ENCODE measurements around the gene ALOXE3. TPM values are rescaled to one million over a fixed set of nuclear protein-coding genes. Genes with fewer than 3 reads are reported as not detected.

ALOXE3 gene
- total and polyA plus RNA-seq, 2 experiments from 2014 or later, result 0.10 TPM; not detected in 1

DNA sequence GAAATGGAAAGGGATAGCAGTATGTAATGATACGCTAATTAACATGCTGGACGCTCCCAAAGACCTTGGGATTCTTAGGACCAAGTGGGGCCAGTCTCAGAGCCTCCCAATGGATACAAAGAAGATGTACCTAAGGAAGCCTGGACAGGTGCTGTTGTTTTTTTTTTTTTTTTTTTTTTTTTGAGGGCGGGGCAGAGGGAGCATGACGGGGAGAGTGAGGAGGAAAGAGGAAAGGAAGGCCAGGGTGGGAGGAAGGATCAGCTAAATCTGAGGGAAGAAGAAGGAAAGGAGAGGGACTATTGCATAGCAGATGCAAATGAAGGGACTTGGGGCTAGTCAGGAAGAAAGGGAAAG, 41.9 kb upstream of the ALOXE3 start:
- no peak overlapping the region for H3K4me3 ChIP-seq
- TF ChIP-seq, protein P1, sequence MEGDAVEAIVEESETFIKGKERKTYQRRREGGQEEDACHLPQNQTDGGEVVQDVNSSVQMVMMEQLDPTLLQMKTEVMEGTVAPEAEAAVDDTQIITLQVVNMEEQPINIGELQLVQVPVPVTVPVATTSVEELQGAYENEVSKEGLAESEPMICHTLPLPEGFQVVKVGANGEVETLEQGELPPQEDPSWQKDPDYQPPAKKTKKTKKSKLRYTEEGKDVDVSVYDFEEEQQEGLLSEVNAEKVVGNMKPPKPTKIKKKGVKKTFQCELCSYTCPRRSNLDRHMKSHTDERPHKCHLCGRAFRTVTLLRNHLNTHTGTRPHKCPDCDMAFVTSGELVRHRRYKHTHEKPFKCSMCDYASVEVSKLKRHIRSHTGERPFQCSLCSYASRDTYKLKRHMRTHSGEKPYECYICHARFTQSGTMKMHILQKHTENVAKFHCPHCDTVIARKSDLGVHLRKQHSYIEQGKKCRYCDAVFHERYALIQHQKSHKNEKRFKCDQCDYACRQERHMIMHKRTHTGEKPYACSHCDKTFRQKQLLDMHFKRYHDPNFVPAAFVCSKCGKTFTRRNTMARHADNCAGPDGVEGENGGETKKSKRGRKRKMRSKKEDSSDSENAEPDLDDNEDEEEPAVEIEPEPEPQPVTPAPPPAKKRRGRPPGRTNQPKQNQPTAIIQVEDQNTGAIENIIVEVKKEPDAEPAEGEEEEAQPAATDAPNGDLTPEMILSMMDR (IDR thresholded peaks at IDR 0.05; ENCODE audit: low read depth, low read length), result no peak
- no peaks in the 10 kb centered on the region for H3K9me3 ChIP-seq (ENCODE audit: low read depth)
- peaks cover 17% of the 10 kb centered on the region for H3K4me1 ChIP-seq (ENCODE audit: low read depth)
- peaks cover 5% of the 10 kb centered on the region for H3K36me3 ChIP-seq
- H3K27ac ChIP-seq, result no peak overlapping the region
- DNase-seq (ENCODE audit: low read depth in 1 of 2, low spot score in 1 of 2), result no peak
- no peaks in the 10 kb centered on the region for H3K27me3 ChIP-seq

- TF ChIP-seq, protein P1 (IDR thresholded peaks at IDR 0.05; ENCODE audit: low read depth, low read length), result no peak
- H3K36me3 ChIP-seq, result peaks cover 5% of the 10 kb centered on the region
- H3K4me1 ChIP-seq (ENCODE audit: low read depth), result peaks cover 22% of the 10 kb centered on the region
Measured at GRCh38 chr17:8159459-8160223, 41.3 kb upstream of the ALOXE3 start.

DNA sequence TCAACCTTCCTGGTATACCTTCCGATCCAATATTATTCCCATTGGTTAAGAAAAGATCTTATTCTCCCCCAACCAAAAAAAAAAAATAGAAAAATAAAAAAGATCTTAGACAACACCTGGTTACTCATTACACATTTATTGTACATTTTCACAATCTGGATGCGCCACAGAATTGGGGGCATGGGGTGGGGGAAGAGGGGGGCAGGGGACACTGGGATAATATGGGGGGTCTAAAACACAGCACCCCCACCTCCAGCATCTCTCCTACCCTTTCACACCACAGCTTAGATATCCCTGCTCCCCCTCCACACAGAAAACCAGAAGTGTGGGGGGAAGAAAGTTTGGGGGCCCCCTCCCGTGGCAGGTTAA, 40.7 kb upstream of the ALOXE3 start:
- DNase-seq (ENCODE audit: low read depth in 1 of 2, low spot score in 1 of 2), result no peak
- no peak overlapping the region for H3K27ac ChIP-seq
- no peak overlapping the region for H3K4me3 ChIP-seq
- H3K36me3 ChIP-seq, result peaks cover 5% of the 10 kb centered on the region
- H3K27me3 ChIP-seq, result no peaks in the 10 kb centered on the region
- H3K9me3 ChIP-seq (ENCODE audit: low read depth), result no peaks in the 10 kb centered on the region
- H3K4me1 ChIP-seq (ENCODE audit: low read depth), result peaks cover 19% of the 10 kb centered on the region
- TF ChIP-seq, protein P1 (IDR thresholded peaks at IDR 0.05; ENCODE audit: low read depth, low read length), result no peak

More at GRCh38 chr17:8159459-8160223, 41.3 kb upstream of the ALOXE3 start:
- no peaks in the 10 kb centered on the region for H3K9me3 ChIP-seq (ENCODE audit: low read depth)
- no peak for DNase-seq (ENCODE audit: low read depth in 1 of 2, low spot score in 1 of 2)
- no peaks in the 10 kb centered on the region for H3K27me3 ChIP-seq
- H3K4me3 ChIP-seq, result no peak overlapping the region
- H3K27ac ChIP-seq, result no peak overlapping the region

DNA sequence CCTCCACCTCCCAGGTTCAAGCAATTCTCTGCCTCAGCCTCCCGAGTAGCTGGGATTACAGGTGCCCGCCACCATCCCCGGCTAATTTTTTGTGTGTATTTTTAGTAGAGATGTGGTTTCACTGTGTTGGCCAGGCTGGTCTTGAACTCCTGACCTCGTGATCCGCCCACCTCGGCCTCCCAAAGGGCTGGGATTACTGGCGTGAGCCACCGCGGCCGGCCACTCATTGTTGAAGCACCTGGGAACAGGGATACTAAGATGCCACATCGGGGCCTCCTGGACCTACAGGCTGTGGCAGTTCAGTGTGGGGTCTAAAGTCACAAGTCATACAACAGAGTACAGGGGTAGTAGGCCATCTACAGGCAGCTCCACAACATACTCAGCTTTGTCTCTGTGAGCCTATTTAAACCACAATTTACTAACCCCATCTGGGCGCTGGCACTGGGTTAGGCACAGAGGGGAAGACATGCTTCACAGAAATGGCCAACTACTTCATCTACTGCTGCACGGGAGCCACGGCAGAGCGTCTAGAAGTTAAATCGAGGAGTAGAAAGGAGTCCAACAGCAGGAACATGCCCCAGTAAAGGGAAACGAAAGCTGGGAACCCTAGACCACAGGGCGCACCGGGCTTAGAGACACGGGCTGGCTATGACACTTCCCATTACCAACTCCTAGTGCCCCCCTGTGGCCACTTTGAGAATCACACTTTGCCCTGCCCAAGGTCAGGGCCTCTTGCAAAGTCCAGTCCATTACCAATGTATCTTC, 40.1 kb upstream of the ALOXE3 start:
- Histone ChIP-seq H3K4me3 (no peak overlapping the region), H3K9me3 (ENCODE audit: low read depth) (no peaks in the 10 kb centered on the region), H3K27ac (peak overlapping the region; percentile 8), H3K27me3 (no peaks in the 10 kb centered on the region), H3K36me3 (peaks cover 5% of the 10 kb centered on the region), H3K4me1 (ENCODE audit: low read depth) (peaks cover 19% of the 10 kb centered on the region)
- DNase-seq (ENCODE audit: low read depth in 1 of 2, low spot score in 1 of 2), result peak; percentile 90 to 93
- TF ChIP-seq, protein P1 (IDR thresholded peaks at IDR 0.05; ENCODE audit: low read depth, low read length), result peak; percentile 80

GRCh38 chr17:8156246-8156992, 38.1 kb upstream of the ALOXE3 start:
- H3K27me3 ChIP-seq, result no peaks in the 10 kb centered on the region
- peaks cover 3% of the 10 kb centered on the region for H3K36me3 ChIP-seq
- H3K4me1 ChIP-seq (ENCODE audit: low read depth), result peaks cover 21% of the 10 kb centered on the region
- peak; percentile 100 for DNase-seq (ENCODE audit: low read depth in 1 of 2, low spot score in 1 of 2)
- H3K9me3 ChIP-seq (ENCODE audit: low read depth), result no peaks in the 10 kb centered on the region
- TF ChIP-seq, protein P1 (IDR thresholded peaks at IDR 0.05; ENCODE audit: low read depth, low read length), result no peak
- peak overlapping the region; percentile 42 for H3K4me3 ChIP-seq
- H3K27ac ChIP-seq, result peak overlapping the region; percentile 98

Data from cardiac muscle cell (in vitro differentiated cells and primary cell).